Body of pancreas (tissue), 4 donors: Measurements from ENCODE around the gene ZNF500.

Experiments used
- CTCF ChIP-seq, 7 experiments: fragments of 450-650 bp in 4 of 7; fragments of 200-600 bp in 3 of 7; sonication (generic) in 3 of 7; IDR thresholded peaks; one replicate each; pipeline ENCODE4 v1.5.1; 2016 to 2019; ENCODE audit warnings: antibody characterized with exemption in 7 of 7
- POLR2A ChIP-seq, 3 donors: fragments of 450-650 bp; IDR thresholded peaks; one replicate each; pipeline ENCODE4 v1.6.1; 2016; ENCODE audit warnings: antibody characterized with exemption in 3 of 3, mild to moderate bottlenecking in 2 of 3

- no peak for TF ChIP-seq POLR2A (IDR thresholded peaks at IDR 0.05)
- TF ChIP-seq CTCF (IDR thresholded peaks at IDR 0.05): no peak
Observed at GRCh38 chr16:4813251-4814003, 46.5 kb upstream of the ZNF500 start.
